T47D (cell line): Measurements from ENCODE around the gene SPACA4.
A peak's percentile ranks its signal among the peaks of the same experiment; 100 is the strongest.

Source experiments
- DNase-seq, 2 experiments: peaks; one replicate each; pipeline versions ENCODE4 v3.0.0 to v3.0.0-alpha.2; 2011 to 2012; ENCODE audit warnings: low read depth in 1 of 2, low spot score in 1 of 2
- JUND ChIP-seq: IDR thresholded peaks from 2 replicates; pipeline ENCODE4 v1.6.1; 2012; ENCODE audit warnings: low read depth
- in situ Hi-C: cut with HindIII; loops from 2 replicates; pipeline ENCODE4 v1.10.0; 2016; ENCODE audit warnings: low sequenced_read_pairs, low pct_unique_long_range_greater_than_20kb

Gene SPACA4

GRCh38 chr19:48644839-48645619 is 38.5 kb downstream of the SPACA4 start:
- DNase-seq: peak in 1 of 2 experiments; percentile 67
- in situ Hi-C loops: no loop called here
- TF ChIP-seq JUND: no peak

DNA sequence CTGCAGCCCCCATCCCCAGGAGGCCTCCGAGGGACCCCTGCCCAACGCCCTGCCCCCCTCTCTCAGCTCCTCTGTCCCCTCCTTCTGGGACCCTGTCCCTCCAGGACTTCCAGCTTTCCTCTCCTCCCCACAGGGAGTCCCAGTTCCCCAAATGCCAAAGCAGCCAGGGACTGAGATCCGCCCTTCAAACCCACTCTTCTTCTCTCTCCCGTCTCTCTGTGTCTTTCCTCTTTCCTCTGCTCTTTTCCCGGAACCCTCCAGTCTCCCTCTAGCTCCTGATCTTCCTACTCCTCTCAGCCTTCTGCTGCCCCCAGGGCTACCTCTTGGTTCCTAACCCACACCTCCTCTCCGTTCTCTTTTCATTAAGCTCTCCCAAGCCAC is 39.1 kb downstream of the SPACA4 start:
- in situ Hi-C loops: no loop called here
- no peak for TF ChIP-seq JUND
- no peak for DNase-seq

- no peak for TF ChIP-seq JUND
- in situ Hi-C loops: no loop called here
- peak; percentile 66 to 87 for DNase-seq
Observed at GRCh38 chr19:48646001-48646721, 39.6 kb downstream of the SPACA4 start, which contains the start of gene CA11. Gene CA11 (minus strand): TSS chr19:48646187. CDS start chr19:48645632, 555 bp downstream.

DNA sequence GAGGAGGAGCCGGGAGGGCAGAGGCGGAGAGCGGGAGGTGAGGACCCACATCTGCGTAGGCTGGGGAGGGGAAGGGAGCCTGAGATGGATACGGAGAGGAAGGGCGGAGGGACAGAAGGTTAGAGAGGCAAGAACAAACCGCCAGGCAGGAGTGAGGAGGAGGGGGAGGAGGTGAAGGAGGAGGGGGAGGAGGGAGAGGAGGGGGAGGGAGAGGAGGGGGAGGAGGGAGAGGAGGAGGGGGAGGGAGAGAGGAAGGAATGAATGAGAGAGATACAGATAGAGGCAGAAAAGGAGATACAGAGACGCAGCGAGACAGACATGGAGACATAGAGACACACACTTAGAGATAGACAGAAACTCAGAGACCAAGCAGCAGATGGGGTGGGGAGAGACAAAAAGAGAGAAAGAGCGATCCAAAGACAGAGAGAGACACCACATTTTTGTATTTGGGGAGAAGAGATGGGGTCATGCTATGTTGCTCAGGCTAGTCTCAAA is 40.2 kb downstream of the SPACA4 start:
- no peak for TF ChIP-seq JUND
- no peak for DNase-seq
- in situ Hi-C loops: no loop called here

- DNase-seq: no peak
- no peak for TF ChIP-seq JUND
- in situ Hi-C loops: no loop called here
Observed at GRCh38 chr19:48648134-48648533, 41.6 kb downstream of the SPACA4 start.

GRCh38 chr19:48650974-48651682 is 44.6 kb downstream of the SPACA4 start:
- TF ChIP-seq JUND: no peak
- in situ Hi-C loops: no loop called here
- no peak for DNase-seq

DNA sequence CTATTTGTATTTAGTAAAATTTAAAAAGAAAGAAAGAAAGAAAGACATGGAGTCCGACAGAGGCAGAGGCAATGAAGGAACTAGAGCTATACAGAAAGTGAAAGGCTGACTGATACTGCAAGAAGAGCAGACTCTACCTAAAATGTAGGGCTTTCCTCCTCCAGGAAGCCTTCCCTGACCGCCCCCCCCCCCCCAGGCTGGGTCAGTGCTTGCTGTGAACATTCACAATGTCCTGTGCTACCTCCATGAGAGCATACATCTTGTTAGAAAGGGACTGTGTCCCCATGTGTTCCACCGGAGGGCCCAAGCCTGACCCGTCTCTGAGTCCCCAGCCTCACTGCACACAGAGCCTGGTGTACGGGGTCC is 45.1 kb downstream of the SPACA4 start:
- no peak for DNase-seq
- TF ChIP-seq JUND: no peak
- in situ Hi-C loops: no loop called here

DNA sequence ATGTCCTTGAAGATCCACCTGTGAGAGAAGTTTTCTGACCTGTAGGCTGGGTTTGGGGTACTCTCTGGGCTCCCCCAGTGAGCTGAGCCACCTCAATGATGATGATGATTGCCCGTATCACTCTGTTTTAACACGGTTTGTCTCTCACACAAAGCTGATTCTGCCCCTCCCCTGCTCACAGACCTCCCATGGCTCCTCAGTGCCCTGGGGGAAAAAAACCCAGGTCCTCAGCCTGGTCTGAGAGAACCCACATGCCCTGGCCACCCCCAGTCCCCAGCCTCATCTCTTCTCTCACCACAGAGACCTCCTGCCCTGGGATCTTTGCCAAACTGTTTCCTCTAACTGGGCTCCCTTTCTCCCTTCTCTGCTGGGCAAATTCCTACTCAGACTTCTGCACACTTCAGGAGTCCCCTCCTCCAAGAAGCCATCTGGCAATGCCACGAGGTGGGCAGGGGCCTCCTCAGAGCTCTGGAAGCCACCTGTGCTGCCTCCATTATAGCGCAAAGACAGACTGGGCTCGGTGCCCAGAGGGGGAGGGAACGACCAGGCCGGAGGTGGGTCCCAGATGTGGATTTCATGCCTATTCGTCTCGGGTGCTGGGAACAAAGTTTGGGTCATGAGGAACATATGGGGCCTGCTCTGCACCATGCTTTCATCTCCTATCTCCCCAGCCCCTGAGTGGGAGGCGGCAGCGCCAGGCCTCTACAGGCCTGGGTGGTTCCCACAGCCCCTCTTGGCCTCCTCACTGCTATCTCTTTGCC is 47.9 kb downstream of the SPACA4 start:
- no peak for TF ChIP-seq JUND
- no peak for DNase-seq
- in situ Hi-C loops: no loop called here

- in situ Hi-C loops: no loop called here
- no peak for DNase-seq
- TF ChIP-seq JUND: no peak
Observed at GRCh38 chr19:48656840-48657474, 50.4 kb downstream of the SPACA4 start.
